B cell (primary cell): ENCODE results near the gene B9D2. TPM values are rescaled to one million over a fixed set of nuclear protein-coding genes. Genes with fewer than 3 reads are reported as not detected.
A peak's percentile ranks its signal among the peaks of the same experiment; 100 is the strongest.

Experiments used
- ATAC-seq: fragments of 200-7000 bp; cut with Tn5 transposase; one replicate; pipeline ENCODE4 v1.10.0; 2021; ENCODE audit warnings: low read depth, mild to moderate bottlenecking, moderate number of reproducible peaks, moderate library complexity
- CTCF ChIA-PET: fragments of 350-600 bp; sonication (Branson Sonifier 250); formaldehyde crosslinking; loops from one replicate; lab custom pipeline; 2021; ENCODE audit warnings: antibody characterized with exemption, inconsistent platforms; lab: Charles Lee
- POLR2A ChIA-PET: fragments of 350-600 bp; sonication (Branson Sonifier 250); formaldehyde crosslinking; loops from one replicate; lab custom pipeline; 2021; ENCODE audit warnings: antibody characterized with exemption; lab: Charles Lee
- DNase-seq: peaks from one replicate; pipeline ENCODE4 v3.0.0; 2013
- H2AFZ ChIP-seq: 2 replicates; pipeline ENCODE4 v1.6.1; 2012; ENCODE audit warnings: mild to moderate bottlenecking, low read depth, low read length; ENCODE audit not compliant: insufficient read depth, poor library complexity, severe bottlenecking
- H3K27ac ChIP-seq, 2 donors: 1 replicate in 1 of 2; 2 replicates in 1 of 2; pipeline ENCODE4 v1.5.1; 2012 to 2013; ENCODE audit warnings: low read length in 2 of 2, mild to moderate bottlenecking in 2 of 2, moderate library complexity in 1 of 2
- H3K27me3 ChIP-seq, 4 experiments: fragments of 200-600 bp in 1 of 4; sonication (generic) in 1 of 4; replicated peaks in 1 of 4; 1 replicate in 2 of 4; 2 replicates in 2 of 4; pipeline versions ENCODE4 v1.6.1 to v1.7.0; 2013 to 2016; ENCODE audit warnings: low read length in 3 of 4, mild to moderate bottlenecking in 2 of 4, mixed read lengths in 1 of 4, moderate library complexity in 1 of 4; ENCODE audit not compliant: insufficient read depth in 4 of 4, control insufficient read depth in 3 of 4; ENCODE audit errors: control extremely low read depth in 1 of 4
- H3K36me3 ChIP-seq, 2 experiments: replicated peaks in 1 of 2; 1 replicate in 1 of 2; 2 replicates in 1 of 2; pipeline versions ENCODE4 v1.6.1 to v1.7.1; 2013; ENCODE audit warnings: low read length in 1 of 2; ENCODE audit not compliant: insufficient read depth in 2 of 2, control insufficient read depth in 1 of 2; ENCODE audit errors: control extremely low read depth in 1 of 2, extremely low read depth in 1 of 2
- H3K4me1 ChIP-seq, 2 donors: fragments of 200-600 bp in 1 of 2; sonication (generic) in 1 of 2; 1 replicate in 1 of 2; 2 replicates in 1 of 2; pipeline versions ENCODE4 v1.5.1 to v1.6.1; 2013 to 2017; ENCODE audit warnings: low read length in 2 of 2; ENCODE audit not compliant: control insufficient read depth in 2 of 2, insufficient read depth in 2 of 2
- H3K4me2 ChIP-seq: replicated peaks from 2 replicates; pipeline ENCODE3; 2012; ENCODE audit warnings: mild to moderate bottlenecking, low read depth, low read length; ENCODE audit not compliant: poor library complexity, severe bottlenecking
- H3K4me3 ChIP-seq, 5 experiments: fragments of 200-600 bp in 1 of 5; sonication (generic) in 1 of 5; 1 replicate in 3 of 5; 2 replicates in 2 of 5; pipeline versions ENCODE4 v1.5.1 to v1.7.0; 2011 to 2016; ENCODE audit warnings: low read length in 4 of 5, mild to moderate bottlenecking in 4 of 5, low read depth in 2 of 5, control low read depth in 1 of 5, moderate library complexity in 1 of 5; ENCODE audit not compliant: insufficient read depth in 1 of 5; ENCODE audit errors: control extremely low read depth in 1 of 5, extremely low read depth in 1 of 5
- H3K79me2 ChIP-seq: fragments of 200-600 bp; sonication (generic); one replicate; pipeline ENCODE4 v1.6.0; 2016; ENCODE audit warnings: low read length; ENCODE audit not compliant: control insufficient read depth, insufficient read depth
- H3K9ac ChIP-seq: fragments of 200-600 bp; sonication (generic); 2 replicates; pipeline ENCODE4 v1.6.1; 2017; ENCODE audit warnings: mild to moderate bottlenecking, low read length, moderate library complexity
- H3K9me3 ChIP-seq, 3 donors: one replicate each; pipeline versions ENCODE4 v1.6.1 to v1.7.1; 2013; ENCODE audit warnings: low read length in 2 of 3; ENCODE audit not compliant: control insufficient read depth in 2 of 3, insufficient read depth in 1 of 3; ENCODE audit errors: control extremely low read depth in 1 of 3
- H4K20me1 ChIP-seq: 2 replicates; pipeline ENCODE4 v1.6.0; 2012; ENCODE audit warnings: mild to moderate bottlenecking, low read length; ENCODE audit not compliant: insufficient read depth, control insufficient read depth, poor library complexity, severe bottlenecking
- H3K27ac Mint-ChIP-seq: one replicate; pipeline ENCODE4 v1.8.0; 2021; ENCODE audit warnings: mixed read lengths
- H3K27me3 Mint-ChIP-seq: one replicate; pipeline ENCODE4 v1.8.0; 2021; ENCODE audit warnings: mixed read lengths
- H3K4me1 Mint-ChIP-seq: one replicate; pipeline ENCODE4 v1.8.0; 2021; ENCODE audit warnings: mixed read lengths
- H3K4me3 Mint-ChIP-seq: one replicate; pipeline ENCODE4 v1.8.0; 2021; ENCODE audit warnings: mixed read lengths
- H3K9me3 Mint-ChIP-seq: one replicate; pipeline ENCODE4 v1.8.0; 2022; ENCODE audit warnings: mixed read lengths; ENCODE audit not compliant: insufficient read depth
- EZH2 ChIP-seq: IDR thresholded peaks from 2 replicates; pipeline ENCODE4 v1.6.1; 2012; ENCODE audit warnings: borderline replicate concordance, low read depth, mild to moderate bottlenecking, moderate library complexity, low read length; ENCODE audit not compliant: insufficient read depth, poor library complexity, severe bottlenecking
- WGBS: methylation state at CpG from one replicate; pipeline ENCODE4 v1.1.5; 2013; ENCODE audit warnings: missing lambda C conversion rate; ENCODE audit not compliant: insufficient coverage; 5-methylcytosine and 5-hydroxymethylcytosine counted together
- intact Hi-C: fragments of 100-400 bp; cut with micrococcal nuclease; formaldehyde crosslinking; loops from one replicate; pipeline ENCODE4 v1.10.0; 2022
- polyA plus RNA-seq: library from polyadenylated mRNA; depleted of rRNA; stranded (reverse); fragments of >200 nt; gene quantifications from 2 replicates; pipeline ENCODE4 v1.2.3, GENCODE V29; 2012
- total RNA-seq, 2 donors: library from RNA; stranded (reverse); fragments of 120-200 nt in 1 of 2; gene quantifications; 1 replicate in 1 of 2; 2 replicates in 1 of 2; pipeline versions ENCODE4 v1.2.3 to v1.2.4, GENCODE V29; 2013 to 2022
- TF ChIP-seq, protein P1 (sequence below): fragments of 200-600 bp; IDR thresholded peaks from one replicate; pipeline ENCODE4 v1.8.0; 2022; ENCODE audit warnings: antibody characterized with exemption, mild to moderate bottlenecking

B9D2 gene
- total and polyA plus RNA-seq, 2 donors (not counting 1 experiment from before 2014, with no cell fraction given) = 9.9 to 17.5 TPM

DNA sequence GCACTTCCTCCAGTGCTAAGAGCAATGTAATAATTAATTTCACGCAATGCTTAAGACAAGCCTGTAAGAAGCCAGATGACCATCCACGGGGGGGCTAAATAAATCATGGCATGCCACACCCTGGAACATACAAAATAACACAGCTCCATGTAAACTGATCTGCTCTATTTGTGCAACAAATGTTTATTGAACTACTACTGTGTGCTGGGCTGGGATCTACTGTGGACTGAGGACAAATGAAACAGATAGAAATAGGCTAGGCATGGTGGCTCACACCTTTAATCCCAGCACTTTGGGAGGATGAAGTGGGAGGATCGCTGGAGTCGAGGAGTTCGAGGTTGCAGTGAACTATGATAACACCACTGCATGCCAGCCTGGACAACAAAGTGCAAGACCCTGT lies 31.5 kb downstream of the B9D2 start:
- DNase-seq = no peak
- Histone ChIP-seq H3K36me3 (peaks cover 3 to 58% of the 10 kb centered on the region in 2 experiments), H3K27ac (peak overlapping the region in 1 of 2 donors; percentile 0), H3K9ac (no peak overlapping the region), H3K4me1 (peaks cover 41 to 58% of the 10 kb centered on the region in 2 donors), H3K4me3 (no peak overlapping the region), H2AFZ (no peak overlapping the region), H3K79me2 (peaks cover 37% of the 10 kb centered on the region), H3K9me3 (no peaks in the 10 kb centered on the region), H3K27me3 (no peaks in the 10 kb centered on the region), H3K4me2 (no peak overlapping the region), H4K20me1 (peaks cover 48% of the 10 kb centered on the region)
- WGBS = 93% methylated on average over 2 of the region's 5 CpGs
- intact Hi-C loops = no loop called here
- no peak for TF ChIP-seq EZH2
- TF ChIP-seq, protein P1, sequence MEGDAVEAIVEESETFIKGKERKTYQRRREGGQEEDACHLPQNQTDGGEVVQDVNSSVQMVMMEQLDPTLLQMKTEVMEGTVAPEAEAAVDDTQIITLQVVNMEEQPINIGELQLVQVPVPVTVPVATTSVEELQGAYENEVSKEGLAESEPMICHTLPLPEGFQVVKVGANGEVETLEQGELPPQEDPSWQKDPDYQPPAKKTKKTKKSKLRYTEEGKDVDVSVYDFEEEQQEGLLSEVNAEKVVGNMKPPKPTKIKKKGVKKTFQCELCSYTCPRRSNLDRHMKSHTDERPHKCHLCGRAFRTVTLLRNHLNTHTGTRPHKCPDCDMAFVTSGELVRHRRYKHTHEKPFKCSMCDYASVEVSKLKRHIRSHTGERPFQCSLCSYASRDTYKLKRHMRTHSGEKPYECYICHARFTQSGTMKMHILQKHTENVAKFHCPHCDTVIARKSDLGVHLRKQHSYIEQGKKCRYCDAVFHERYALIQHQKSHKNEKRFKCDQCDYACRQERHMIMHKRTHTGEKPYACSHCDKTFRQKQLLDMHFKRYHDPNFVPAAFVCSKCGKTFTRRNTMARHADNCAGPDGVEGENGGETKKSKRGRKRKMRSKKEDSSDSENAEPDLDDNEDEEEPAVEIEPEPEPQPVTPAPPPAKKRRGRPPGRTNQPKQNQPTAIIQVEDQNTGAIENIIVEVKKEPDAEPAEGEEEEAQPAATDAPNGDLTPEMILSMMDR = no peak
- no peak for ATAC-seq
- H3K27ac Mint-ChIP-seq = peak overlapping the region; percentile 1
- H3K4me3 Mint-ChIP-seq = no peak overlapping the region
- H3K9me3 Mint-ChIP-seq = no peaks in the 10 kb centered on the region
- H3K27me3 Mint-ChIP-seq = no peaks in the 10 kb centered on the region
- CTCF ChIA-PET = interaction anchor here (1.5 kb wide), 1 partner anchor 17 kb away, joined by 4 read pairs; no protein-coding TSS in a partner anchor
- POLR2A ChIA-PET = no interaction called here
- H3K4me1 Mint-ChIP-seq = peaks cover 53% of the 10 kb centered on the region

GRCh38 chr19:41332000-41332399 lies 31.9 kb downstream of the B9D2 start:
- Mint-ChIP-seq H3K4me3 (no peak overlapping the region), H3K9me3 (no peaks in the 10 kb centered on the region), H3K27ac (peak overlapping the region; percentile 1), H3K27me3 (no peaks in the 10 kb centered on the region), H3K4me1 (peaks cover 54% of the 10 kb centered on the region)
- no peak overlapping the region for H3K4me3 ChIP-seq
- no peak overlapping the region for H2AFZ ChIP-seq
- ChIA-PET CTCF (interaction anchor here (1.5 kb wide), 1 partner anchor 17 kb away, joined by 4 read pairs; no protein-coding TSS in a partner anchor), POLR2A (no interaction called here)
- no peak overlapping the region for H3K4me2 ChIP-seq
- H3K9me3 ChIP-seq = no peaks in the 10 kb centered on the region
- peaks cover 45 to 62% of the 10 kb centered on the region in 2 donors for H3K4me1 ChIP-seq
- intact Hi-C loops = no loop called here
- no peak overlapping the region for H3K9ac ChIP-seq
- peaks cover 45% of the 10 kb centered on the region for H4K20me1 ChIP-seq
- H3K27ac ChIP-seq = peak overlapping the region in 1 of 2 donors; percentile 27
- DNase-seq (no peak), ATAC-seq (no peak)
- TF ChIP-seq, protein P1 = no peak
- no peak for TF ChIP-seq EZH2
- peaks cover 34% of the 10 kb centered on the region for H3K79me2 ChIP-seq
- no peaks in the 10 kb centered on the region for H3K27me3 ChIP-seq
- WGBS = 96% methylated on average over 16 of the region's 16 CpGs
- peaks cover 3 to 54% of the 10 kb centered on the region in 2 experiments for H3K36me3 ChIP-seq
